ENCODE data around the gene BCAS4. TPM values are rescaled to one million over a fixed set of nuclear protein-coding genes. Genes with fewer than 3 reads are reported as not detected.

BCAS4 gene
- total RNA-seq, 6 experiments from 2014 or later, result 0.31 to 1.4 (median 0.60) TPM

DNA sequence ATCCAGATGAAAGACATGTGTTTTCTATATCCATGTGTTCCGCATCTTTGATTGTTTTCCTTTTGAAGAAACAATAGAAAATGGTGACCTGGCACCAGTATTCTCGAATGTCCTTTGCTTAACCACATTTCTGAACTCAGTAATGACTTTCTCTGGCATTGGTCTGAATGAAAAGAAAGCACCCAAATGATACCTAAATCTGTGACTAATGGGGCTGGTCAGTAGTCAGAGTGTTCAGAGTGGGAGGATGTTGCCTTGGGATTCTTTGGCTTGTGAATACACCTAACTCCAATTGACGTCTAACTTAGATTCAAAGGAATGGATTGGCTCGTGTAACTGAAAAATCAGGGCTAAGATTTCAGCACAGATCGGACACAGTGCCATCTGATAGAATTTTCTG lies 36.4 kb upstream of the BCAS4 start:
- Histone ChIP-seq H3K4me3 (no peak overlapping the region), H3K27ac (no peak overlapping the region), H3K27me3 (no peaks in the 10 kb centered on the region), H3K36me3 (no peaks in the 10 kb centered on the region), H3K9me3 (no peaks in the 10 kb centered on the region), H3K4me1 (peaks cover 0 to 19% (median 9%) of the 10 kb centered on the region in 4 donors)
- TF ChIP-seq POLR2A (IDR thresholded peaks at IDR 0.05), result no peak
- TF ChIP-seq, protein P1, sequence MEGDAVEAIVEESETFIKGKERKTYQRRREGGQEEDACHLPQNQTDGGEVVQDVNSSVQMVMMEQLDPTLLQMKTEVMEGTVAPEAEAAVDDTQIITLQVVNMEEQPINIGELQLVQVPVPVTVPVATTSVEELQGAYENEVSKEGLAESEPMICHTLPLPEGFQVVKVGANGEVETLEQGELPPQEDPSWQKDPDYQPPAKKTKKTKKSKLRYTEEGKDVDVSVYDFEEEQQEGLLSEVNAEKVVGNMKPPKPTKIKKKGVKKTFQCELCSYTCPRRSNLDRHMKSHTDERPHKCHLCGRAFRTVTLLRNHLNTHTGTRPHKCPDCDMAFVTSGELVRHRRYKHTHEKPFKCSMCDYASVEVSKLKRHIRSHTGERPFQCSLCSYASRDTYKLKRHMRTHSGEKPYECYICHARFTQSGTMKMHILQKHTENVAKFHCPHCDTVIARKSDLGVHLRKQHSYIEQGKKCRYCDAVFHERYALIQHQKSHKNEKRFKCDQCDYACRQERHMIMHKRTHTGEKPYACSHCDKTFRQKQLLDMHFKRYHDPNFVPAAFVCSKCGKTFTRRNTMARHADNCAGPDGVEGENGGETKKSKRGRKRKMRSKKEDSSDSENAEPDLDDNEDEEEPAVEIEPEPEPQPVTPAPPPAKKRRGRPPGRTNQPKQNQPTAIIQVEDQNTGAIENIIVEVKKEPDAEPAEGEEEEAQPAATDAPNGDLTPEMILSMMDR (IDR thresholded peaks at IDR 0.05), result no peak
- ATAC-seq (no peak), DNase-seq (no peak)
- intact Hi-C loops (cut with DNase I), result no loop called here
- WGBS (ENCODE audit: insufficient coverage, low coverage, low lambda C conversion rate, missing lambda C conversion rate), result 83% methylated on average over 4 of the region's 5 CpGs

DNA sequence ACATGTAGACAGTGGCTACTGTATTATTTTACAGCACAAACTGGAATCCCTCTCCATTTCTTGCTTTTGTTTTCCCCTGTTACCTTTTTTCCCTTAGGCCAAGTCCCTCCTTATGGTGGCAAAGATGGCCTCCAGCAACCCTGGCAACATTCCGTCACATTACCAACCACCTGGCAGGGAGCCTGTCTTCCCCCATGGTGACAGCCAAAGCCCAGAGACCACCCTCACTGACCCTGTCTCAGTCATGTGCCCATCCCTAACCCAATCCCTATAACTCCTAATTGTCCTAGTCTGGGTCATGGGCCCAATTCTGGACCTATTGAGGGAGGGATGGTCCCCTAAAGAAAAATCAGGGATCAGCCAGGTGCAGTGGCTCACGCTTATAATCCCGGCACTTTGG lies 35.9 kb upstream of the BCAS4 start:
- Histone ChIP-seq H3K36me3 (no peaks in the 10 kb centered on the region), H3K4me1 (peaks cover 0 to 24% (median 12%) of the 10 kb centered on the region in 4 donors), H3K27ac (no peak overlapping the region), H3K4me3 (no peak overlapping the region), H3K27me3 (no peaks in the 10 kb centered on the region), H3K9me3 (no peaks in the 10 kb centered on the region)
- ATAC-seq, result no peak
- intact Hi-C loops (cut with DNase I), result no loop called here
- no peak for DNase-seq
- 87% methylated on average over 2 of the region's 3 CpGs for WGBS (ENCODE audit: insufficient coverage, low coverage, low lambda C conversion rate, missing lambda C conversion rate)
- TF ChIP-seq POLR2A (IDR thresholded peaks at IDR 0.05), result no peak
- TF ChIP-seq, protein P1 (IDR thresholded peaks at IDR 0.05), result no peak

DNA sequence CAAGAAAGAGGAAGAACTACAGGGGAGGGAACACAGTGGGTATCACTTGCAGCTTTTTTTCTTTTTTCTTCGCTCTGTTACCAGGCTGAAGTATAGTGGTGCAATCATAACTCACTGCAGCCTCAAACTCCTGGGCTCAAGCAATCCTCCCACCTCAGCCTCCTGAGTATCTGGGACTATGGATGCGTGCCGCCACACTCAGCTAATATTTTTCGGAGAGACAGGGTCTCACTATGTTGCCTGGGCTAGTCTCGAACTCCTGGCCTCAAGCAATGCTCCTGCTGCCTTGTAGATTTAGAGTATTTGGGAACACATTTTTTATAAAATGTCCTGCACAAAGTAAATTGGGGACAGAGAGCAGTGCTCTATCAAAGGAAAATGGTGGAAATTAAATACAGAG lies 35.2 kb upstream of the BCAS4 start:
- Histone ChIP-seq H3K9me3 (no peaks in the 10 kb centered on the region), H3K4me1 (peaks cover 0 to 26% (median 13%) of the 10 kb centered on the region in 4 donors), H3K27ac (no peak overlapping the region), H3K4me3 (no peak overlapping the region), H3K36me3 (no peaks in the 10 kb centered on the region), H3K27me3 (no peaks in the 10 kb centered on the region)
- TF ChIP-seq, protein P1 (IDR thresholded peaks at IDR 0.05), result no peak
- no peak for TF ChIP-seq POLR2A (IDR thresholded peaks at IDR 0.05)
- DNase-seq (no peak), ATAC-seq (no peak)
- WGBS (ENCODE audit: insufficient coverage, low coverage, low lambda C conversion rate, missing lambda C conversion rate), result 90% methylated on average over 2 of the region's 5 CpGs
- intact Hi-C loops (cut with DNase I), result no loop called here

DNA sequence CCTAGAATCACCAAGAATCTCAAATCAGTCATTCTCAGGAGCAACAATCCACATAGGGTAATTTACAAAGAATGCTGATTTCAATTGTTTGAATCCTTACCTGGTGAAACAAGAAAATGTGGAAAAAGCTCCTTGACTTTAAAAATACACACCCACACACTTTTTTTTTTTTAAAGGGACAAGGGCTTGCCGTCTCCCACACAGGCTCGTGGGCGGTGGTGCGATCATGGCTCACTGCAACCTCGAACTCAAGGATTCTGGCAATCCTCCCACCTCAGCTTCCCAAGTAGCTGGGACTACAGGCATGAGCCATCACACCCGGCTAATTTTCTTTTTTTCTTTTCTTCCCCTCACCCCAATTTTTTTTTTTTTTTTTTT lies 32.8 kb upstream of the BCAS4 start:
- Histone ChIP-seq H3K9me3 (no peaks in the 10 kb centered on the region), H3K27me3 (no peaks in the 10 kb centered on the region), H3K36me3 (no peaks in the 10 kb centered on the region), H3K27ac (peak overlapping the region; percentile 31 to 70 (median 63)), H3K4me1 (peaks cover 0 to 26% (median 13%) of the 10 kb centered on the region in 4 donors), H3K4me3 (no peak overlapping the region)
- intact Hi-C loops (cut with DNase I), result no loop called here
- no peak for DNase-seq
- peak in 3 of 4 donors; percentile 2 to 7 (median 3) for ATAC-seq
- WGBS (ENCODE audit: insufficient coverage, low coverage, low lambda C conversion rate, missing lambda C conversion rate), result 34% methylated on average over 6 of the region's 6 CpGs
- TF ChIP-seq, protein P1 (IDR thresholded peaks at IDR 0.05), result no peak
- TF ChIP-seq POLR2A (IDR thresholded peaks at IDR 0.05), result no peak

Data from right lobe of liver (tissue), 6 donors.